HepG2 (cell line): ENCODE results near the gene ATOSB. TPM values are rescaled to one million over a fixed set of nuclear protein-coding genes. Genes with fewer than 3 reads are reported as not detected.
A peak's percentile ranks its signal among the peaks of the same experiment; 100 is the strongest.

Experiments used
- EED ChIP-seq: sonication (generic); formaldehyde crosslinking; IDR thresholded peaks from 2 replicates; pipeline ENCODE4 v1.5.0; 2020; ENCODE audit warnings: mild to moderate bottlenecking, missing genetic modification reagents
- KDM1A ChIP-seq: IDR thresholded peaks from 2 replicates; pipeline ENCODE4 v1.6.1; 2016; ENCODE audit warnings: missing compliant biosample characterization
- NPAS2 ChIP-seq: sonication (generic); formaldehyde crosslinking; IDR thresholded peaks from 2 replicates; pipeline ENCODE4 v1.8.0; 2022; ENCODE audit warnings: mild to moderate bottlenecking, missing genetic modification reagents, borderline replicate concordance
- POLR2AphosphoS5 ChIP-seq: IDR thresholded peaks from 2 replicates; pipeline ENCODE4 v1.6.1; 2012; ENCODE audit warnings: low read depth, low read length
- RARA ChIP-seq: IDR thresholded peaks from 2 replicates; pipeline ENCODE4 v1.6.1; 2016; ENCODE audit warnings: missing genetic modification reagents, missing compliant biosample characterization
- RBFOX2 ChIP-seq: fragments of 200-400 bp; formaldehyde crosslinking; IDR thresholded peaks from 2 replicates; pipeline ENCODE4 v1.6.1; 2017; ENCODE audit warnings: low read depth, mild to moderate bottlenecking, low read length
- SALL2 ChIP-seq: sonication (generic); formaldehyde crosslinking; IDR thresholded peaks from 2 replicates; pipeline ENCODE4 v1.8.1; 2023; ENCODE audit warnings: mild to moderate bottlenecking, missing genetic modification reagents, inconsistent platforms
- TCF7 ChIP-seq: sonication (generic); IDR thresholded peaks from 2 replicates; pipeline ENCODE4 v1.6.1; 2016; ENCODE audit warnings: antibody characterized with exemption, low read depth
- WIZ ChIP-seq: sonication (generic); formaldehyde crosslinking; IDR thresholded peaks from 2 replicates; pipeline ENCODE4 v1.5.1; 2020; ENCODE audit warnings: mild to moderate bottlenecking, missing genetic modification reagents
- ZNF205 ChIP-seq: IDR thresholded peaks from 2 replicates; pipeline ENCODE4 v1.6.1; 2018; ENCODE audit warnings: missing biosample characterization, missing genetic modification reagents
- ZNF333 ChIP-seq: sonication (generic); formaldehyde crosslinking; IDR thresholded peaks from 2 replicates; pipeline ENCODE4 v1.4.0; 2020; ENCODE audit warnings: mild to moderate bottlenecking, missing genetic modification reagents, borderline replicate concordance
- ZNF546 ChIP-seq: sonication (generic); formaldehyde crosslinking; conservative IDR thresholded peaks from 2 replicates; pipeline ENCODE4 v1.8.1; 2023; ENCODE audit warnings: mild to moderate bottlenecking, missing genetic modification reagents
- ZNF562 ChIP-seq: sonication (generic); formaldehyde crosslinking; IDR thresholded peaks from 2 replicates; pipeline ENCODE4 v1.8.0; 2022; ENCODE audit warnings: missing genetic modification reagents, borderline replicate concordance
- ZNF589 ChIP-seq: sonication (generic); formaldehyde crosslinking; conservative IDR thresholded peaks from 2 replicates; pipeline ENCODE4 v1.8.0; 2022; ENCODE audit warnings: mild to moderate bottlenecking, moderate library complexity, missing genetic modification reagents
- polyA plus RNA-seq, 8 experiments: library from polyadenylated mRNA; depleted of rRNA in 3 of 8; stranded (reverse) in 7 of 8; unstranded in 1 of 8; fragments of >200 nt; fragmentation: Illumina TruSeq in 4 of 8; extraction: Trizol in 4 of 8; gene quantifications; 2 replicates each; pipeline versions ENCODE4 v1.2.1 to v1.2.3, GENCODE V29; 2011 to 2016; ENCODE audit warnings: low read depth in 4 of 8, missing spikeins in 1 of 8, mixed read lengths in 1 of 8; ENCODE audit not compliant: insufficient read depth in 1 of 8
- total RNA-seq, 5 experiments: library from RNA; depleted of rRNA; stranded (reverse); fragments of >200 nt; fragmentation: Illumina TruSeq; extraction: Trizol; gene quantifications; 2 replicates each; pipeline ENCODE4 v1.2.3, GENCODE V29; 2016; ENCODE audit warnings: low read depth in 1 of 5
- TF ChIP-seq, protein P1 (sequence below): sonication (generic); formaldehyde crosslinking; IDR thresholded peaks from 2 replicates; pipeline ENCODE4 v1.9.0; 2021; ENCODE audit warnings: missing genetic modification reagents, mild to moderate bottlenecking, borderline replicate concordance
- TF ChIP-seq, protein P2 (sequence below): sonication (generic); formaldehyde crosslinking; IDR thresholded peaks from 2 replicates; pipeline ENCODE4 v1.8.0; 2022; ENCODE audit warnings: missing genetic modification reagents, low read depth, mild to moderate bottlenecking, borderline replicate concordance
- TF ChIP-seq, protein P3 (sequence below): sonication (generic); formaldehyde crosslinking; IDR thresholded peaks from 2 replicates; pipeline ENCODE4 v1.4.0; 2020; ENCODE audit warnings: missing genetic modification reagents
- TF ChIP-seq, protein P4 (sequence below): sonication (generic); formaldehyde crosslinking; conservative IDR thresholded peaks from 2 replicates; pipeline ENCODE4 v1.5.0; 2020; ENCODE audit warnings: missing genetic modification reagents
- TF ChIP-seq, protein P5 (sequence below): sonication (generic); formaldehyde crosslinking; IDR thresholded peaks from 2 replicates; pipeline ENCODE4 v1.8.0; 2022; ENCODE audit warnings: mild to moderate bottlenecking, missing genetic modification reagents, borderline replicate concordance
- TF ChIP-seq, protein P6 (sequence below): sonication (generic); formaldehyde crosslinking; IDR thresholded peaks from 2 replicates; pipeline ENCODE4 v1.4.0; 2020; ENCODE audit warnings: missing genetic modification reagents, low read depth, mild to moderate bottlenecking, borderline replicate concordance

ATOSB gene
- total and polyA plus RNA-seq, 2 of the 13 experiments (the other 11 are each of a cell fraction or from before 2014, with no cell fraction given): 1.9 to 6.4 TPM

DNA sequence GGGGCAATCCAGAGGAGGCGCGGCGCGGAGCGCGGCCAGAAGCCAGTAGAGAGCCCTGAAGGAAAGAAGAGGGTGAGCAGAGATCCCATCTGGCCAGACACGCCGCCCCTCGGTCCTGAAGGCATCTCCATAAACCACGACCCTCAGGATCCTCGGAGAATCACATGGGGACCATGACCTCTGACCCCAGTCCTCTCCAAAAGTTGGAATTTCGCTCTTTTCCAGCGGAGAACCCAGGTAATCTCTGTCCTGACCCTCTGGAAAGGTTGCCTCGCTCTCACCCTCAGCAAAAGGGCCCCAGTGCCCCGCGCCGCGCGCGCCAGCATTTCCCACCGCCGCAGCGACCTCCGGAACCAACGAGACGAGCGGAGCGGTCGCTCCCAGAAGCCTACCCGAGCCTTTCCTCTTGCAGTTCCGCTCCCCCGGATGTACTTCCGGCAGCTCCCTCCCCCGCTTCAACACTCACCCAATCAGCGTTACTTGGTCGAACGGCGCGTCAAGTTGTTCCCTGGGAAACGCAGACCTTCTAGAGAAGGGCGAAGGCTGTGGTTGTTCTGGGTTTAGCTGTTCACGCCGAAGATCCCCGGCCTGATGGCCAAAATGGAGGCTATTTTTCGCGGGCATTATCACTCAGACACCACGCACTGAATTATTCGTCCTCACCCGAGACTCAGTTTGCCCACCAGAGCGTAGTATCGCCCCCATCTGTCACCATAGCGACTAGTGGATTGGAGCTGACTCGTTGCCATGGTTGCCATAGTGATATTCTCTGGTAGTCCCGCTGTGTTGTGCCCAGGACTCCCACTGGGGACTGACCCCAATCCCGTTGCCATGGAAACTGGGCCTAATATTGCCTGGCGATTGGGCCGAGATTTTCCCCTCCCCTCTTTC, 12.6 kb downstream of the ATOSB start, which contains the start of gene STOML2 (continued):
- TF ChIP-seq, protein P1, sequence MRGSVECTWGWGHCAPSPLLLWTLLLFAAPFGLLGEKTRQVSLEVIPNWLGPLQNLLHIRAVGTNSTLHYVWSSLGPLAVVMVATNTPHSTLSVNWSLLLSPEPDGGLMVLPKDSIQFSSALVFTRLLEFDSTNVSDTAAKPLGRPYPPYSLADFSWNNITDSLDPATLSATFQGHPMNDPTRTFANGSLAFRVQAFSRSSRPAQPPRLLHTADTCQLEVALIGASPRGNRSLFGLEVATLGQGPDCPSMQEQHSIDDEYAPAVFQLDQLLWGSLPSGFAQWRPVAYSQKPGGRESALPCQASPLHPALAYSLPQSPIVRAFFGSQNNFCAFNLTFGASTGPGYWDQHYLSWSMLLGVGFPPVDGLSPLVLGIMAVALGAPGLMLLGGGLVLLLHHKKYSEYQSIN (CRISPR knock-in tag): no peak
- TF ChIP-seq POLR2AphosphoS5: peak; percentile 83
- TF ChIP-seq RARA: peak; percentile 23; the same call in 1 of the 2 replicates
- peak; percentile 84; the same call in 1 of the 2 replicates for TF ChIP-seq ZNF205 (CRISPR knock-in tag)
- peak; percentile 73; the same call in 1 of the 2 replicates for TF ChIP-seq WIZ
- no peak for TF ChIP-seq ZNF333 (CRISPR knock-in tag)
- TF ChIP-seq, protein P2, sequence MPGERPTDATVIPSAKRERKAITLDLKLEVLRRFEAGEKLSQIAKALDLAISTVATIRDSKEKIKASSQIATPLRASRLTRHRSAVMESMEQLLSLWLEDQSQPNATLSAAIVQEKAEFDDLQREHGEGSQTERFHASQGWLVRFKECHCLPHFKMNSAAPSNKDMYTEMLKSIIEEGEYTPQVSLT: no peak
- TF ChIP-seq ZNF589 (CRISPR knock-in tag): 0 out of 2 replicates have a peak, but pooled peaks have one; percentile 71
- TF ChIP-seq, protein P3, sequence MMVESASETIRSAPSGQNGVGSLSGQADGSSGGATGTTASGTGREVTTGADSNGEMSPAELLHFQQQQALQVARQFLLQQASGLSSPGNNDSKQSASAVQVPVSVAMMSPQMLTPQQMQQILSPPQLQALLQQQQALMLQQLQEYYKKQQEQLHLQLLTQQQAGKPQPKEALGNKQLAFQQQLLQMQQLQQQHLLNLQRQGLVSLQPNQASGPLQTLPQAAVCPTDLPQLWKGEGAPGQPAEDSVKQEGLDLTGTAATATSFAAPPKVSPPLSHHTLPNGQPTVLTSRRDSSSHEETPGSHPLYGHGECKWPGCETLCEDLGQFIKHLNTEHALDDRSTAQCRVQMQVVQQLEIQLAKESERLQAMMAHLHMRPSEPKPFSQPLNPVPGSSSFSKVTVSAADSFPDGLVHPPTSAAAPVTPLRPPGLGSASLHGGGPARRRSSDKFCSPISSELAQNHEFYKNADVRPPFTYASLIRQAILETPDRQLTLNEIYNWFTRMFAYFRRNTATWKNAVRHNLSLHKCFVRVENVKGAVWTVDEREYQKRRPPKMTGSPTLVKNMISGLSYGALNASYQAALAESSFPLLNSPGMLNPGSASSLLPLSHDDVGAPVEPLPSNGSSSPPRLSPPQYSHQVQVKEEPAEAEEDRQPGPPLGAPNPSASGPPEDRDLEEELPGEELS (CRISPR knock-in tag): peak; percentile 69; the same call in 1 of the 2 replicates
- TF ChIP-seq KDM1A (CRISPR knock-in tag): no peak
- TF ChIP-seq, protein P4, sequence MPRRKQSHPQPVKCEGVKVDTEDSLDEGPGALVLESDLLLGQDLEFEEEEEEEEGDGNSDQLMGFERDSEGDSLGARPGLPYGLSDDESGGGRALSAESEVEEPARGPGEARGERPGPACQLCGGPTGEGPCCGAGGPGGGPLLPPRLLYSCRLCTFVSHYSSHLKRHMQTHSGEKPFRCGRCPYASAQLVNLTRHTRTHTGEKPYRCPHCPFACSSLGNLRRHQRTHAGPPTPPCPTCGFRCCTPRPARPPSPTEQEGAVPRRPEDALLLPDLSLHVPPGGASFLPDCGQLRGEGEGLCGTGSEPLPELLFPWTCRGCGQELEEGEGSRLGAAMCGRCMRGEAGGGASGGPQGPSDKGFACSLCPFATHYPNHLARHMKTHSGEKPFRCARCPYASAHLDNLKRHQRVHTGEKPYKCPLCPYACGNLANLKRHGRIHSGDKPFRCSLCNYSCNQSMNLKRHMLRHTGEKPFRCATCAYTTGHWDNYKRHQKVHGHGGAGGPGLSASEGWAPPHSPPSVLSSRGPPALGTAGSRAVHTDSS: no peak
- TF ChIP-seq NPAS2 (CRISPR knock-in tag): no peak
- 0 out of 2 replicates have a peak, but pooled peaks have one; percentile 45 for TF ChIP-seq ZNF562 (CRISPR knock-in tag)
- TF ChIP-seq TCF7: no peak
- peak; percentile 86 for TF ChIP-seq SALL2 (CRISPR knock-in tag)
- TF ChIP-seq, protein P5, sequence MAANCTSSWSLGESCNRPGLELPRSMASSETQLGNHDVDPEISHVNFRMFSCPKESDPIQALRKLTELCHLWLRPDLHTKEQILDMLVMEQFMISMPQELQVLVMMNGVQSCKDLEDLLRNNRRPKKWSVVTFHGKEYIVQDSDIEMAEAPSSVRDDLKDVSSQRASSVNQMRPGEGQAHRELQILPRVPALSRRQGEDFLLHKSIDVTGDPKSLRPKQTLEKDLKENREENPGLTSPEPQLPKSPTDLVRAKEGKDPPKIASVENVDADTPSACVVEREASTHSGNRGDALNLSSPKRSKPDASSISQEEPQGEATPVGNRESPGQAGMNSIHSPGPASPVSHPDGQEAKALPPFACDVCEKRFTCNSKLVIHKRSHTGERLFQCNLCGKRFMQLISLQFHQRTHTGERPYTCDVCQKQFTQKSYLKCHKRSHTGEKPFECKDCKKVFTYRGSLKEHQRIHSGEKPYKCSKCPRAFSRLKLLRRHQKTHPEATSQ (CRISPR knock-in tag): 0 out of 2 replicates have a peak, but pooled peaks have one; percentile 22
- TF ChIP-seq EED (CRISPR knock-in tag): 0 out of 2 replicates have a peak, but pooled peaks have one; percentile 67
- peak; percentile 88 for TF ChIP-seq RBFOX2
- TF ChIP-seq, protein P6, sequence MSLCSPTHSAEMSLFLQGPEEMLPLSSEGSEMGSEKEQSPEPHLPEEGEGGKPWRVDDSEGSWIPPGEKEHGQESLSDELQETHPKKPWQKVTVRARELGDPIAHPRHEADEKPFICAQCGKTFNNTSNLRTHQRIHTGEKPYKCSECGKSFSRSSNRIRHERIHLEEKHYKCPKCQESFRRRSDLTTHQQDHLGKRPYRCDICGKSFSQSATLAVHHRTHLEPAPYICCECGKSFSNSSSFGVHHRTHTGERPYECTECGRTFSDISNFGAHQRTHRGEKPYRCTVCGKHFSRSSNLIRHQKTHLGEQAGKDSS (CRISPR knock-in tag): no peak; the same call in 1 of the 2 replicates
- TF ChIP-seq ZNF546: no peak
